Left kidney (tissue), 2 donors: Measurements from ENCODE around the gene BPIFB3. TPM values are rescaled to one million over a fixed set of nuclear protein-coding genes. Genes with fewer than 3 reads are reported as not detected.

ENCODE experiments used
- DNase-seq: peaks from one replicate; pipeline ENCODE4 v3.0.0-alpha.2; 2013
- polyA plus RNA-seq: library from polyadenylated mRNA; unstranded; fragments of 120-200 nt; gene quantifications from one replicate; pipeline ENCODE4 v1.2.1, GENCODE V29; 2013; ENCODE audit not compliant: insufficient read length

Gene BPIFB3
- polyA plus RNA-seq, 1 donor, result not detected

GRCh38 chr20:33062825-33063149, 9.1 kb downstream of the BPIFB3 start:
- DNase-seq, result no peak

DNA sequence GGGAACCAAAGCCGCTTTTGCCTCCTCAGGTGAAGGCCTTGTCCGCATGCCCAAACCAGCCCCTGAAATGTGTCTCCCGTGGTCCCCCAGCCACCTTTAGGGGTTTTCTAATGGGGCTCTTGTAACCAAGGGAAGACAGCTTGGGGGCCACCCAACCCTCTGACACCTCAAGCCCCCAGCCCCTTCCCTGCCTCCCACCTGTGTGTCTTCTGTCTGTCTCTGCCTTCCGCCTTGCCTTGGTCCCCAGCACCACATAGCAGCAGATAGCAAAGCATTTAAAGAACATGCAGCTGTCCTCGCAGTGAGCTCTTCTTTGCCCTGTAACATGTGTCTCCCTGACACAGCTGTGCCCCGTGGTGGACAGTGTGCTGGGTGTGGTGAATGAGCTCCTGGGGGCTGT, 9.6 kb downstream of the BPIFB3 start:
- no peak for DNase-seq

GRCh38 chr20:33064572-33065287, 11.0 kb downstream of the BPIFB3 start:
- no peak for DNase-seq

- no peak for DNase-seq
These were observed 12.1 kb downstream of the BPIFB3 start for GRCh38 chr20:33065785-33066184.

GRCh38 chr20:33067806-33068205, 14.1 kb downstream of the BPIFB3 start:
- no peak for DNase-seq

GRCh38 chr20:33068251-33068939, 14.7 kb downstream of the BPIFB3 start:
- no peak for DNase-seq

DNA sequence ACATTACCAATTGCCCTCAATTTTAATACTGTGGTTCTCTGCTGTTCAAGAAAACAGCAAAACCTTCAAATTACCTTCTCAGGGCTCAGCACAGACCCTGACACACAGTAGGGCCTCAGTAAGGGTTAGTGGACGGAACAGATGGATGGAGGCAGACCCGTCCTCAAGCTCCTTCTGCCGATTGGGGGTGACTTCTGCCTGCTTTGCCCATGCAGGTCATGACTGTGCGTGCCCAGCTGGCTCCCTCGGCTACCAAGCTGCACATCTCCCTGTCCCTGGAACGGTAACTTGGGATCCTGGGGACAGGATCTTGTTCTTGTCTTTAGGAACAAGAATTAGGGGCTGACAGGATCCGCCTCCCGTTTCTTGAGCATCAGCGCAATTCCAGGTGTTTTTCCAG, 16.0 kb downstream of the BPIFB3 start:
- no peak for DNase-seq

DNA sequence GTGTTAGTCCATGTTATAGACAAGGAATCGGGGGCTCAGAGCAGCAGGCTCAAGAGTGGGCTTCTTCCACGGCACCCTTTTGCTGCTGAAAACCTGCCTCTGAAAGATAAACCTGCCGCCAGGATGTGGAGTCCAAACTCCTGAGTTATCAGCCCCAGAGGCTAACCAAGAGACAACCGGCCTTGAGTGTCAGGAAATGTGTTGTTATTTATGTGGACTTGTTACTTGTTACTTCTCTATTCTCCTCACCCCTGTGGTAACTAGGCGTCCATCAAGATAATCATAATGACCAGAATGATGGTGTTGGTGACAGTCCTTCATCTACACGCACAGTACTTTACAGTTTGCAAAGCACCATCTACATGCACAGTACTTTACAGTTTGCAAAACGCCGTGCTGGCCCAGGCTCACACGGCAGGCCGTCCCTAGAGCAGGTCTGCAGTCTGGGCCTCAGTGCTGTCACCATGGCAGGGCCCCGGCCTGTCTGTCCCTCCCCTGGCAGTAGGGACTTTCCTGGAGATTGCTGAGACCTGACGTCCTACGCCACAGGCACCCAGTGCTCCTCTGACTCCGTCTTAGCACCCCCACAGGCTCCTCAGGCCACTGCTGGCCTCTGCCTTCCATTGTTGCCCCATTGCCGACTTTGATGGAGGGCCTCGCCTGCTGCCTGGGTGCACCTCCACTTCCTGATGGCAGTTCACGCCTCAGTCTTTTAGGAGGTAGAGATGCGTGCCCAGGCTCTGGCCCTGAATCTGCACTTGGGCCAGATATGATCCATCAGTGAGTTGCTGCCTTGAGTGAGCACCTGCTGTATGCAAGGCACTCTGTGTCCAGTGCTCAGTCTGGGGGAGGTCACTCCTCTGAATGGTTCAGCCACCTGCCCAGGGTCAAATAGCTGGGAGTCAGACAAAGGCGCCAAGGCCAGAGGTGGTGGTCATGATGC, 16.7 kb downstream of the BPIFB3 start:
- no peak for DNase-seq

DNA sequence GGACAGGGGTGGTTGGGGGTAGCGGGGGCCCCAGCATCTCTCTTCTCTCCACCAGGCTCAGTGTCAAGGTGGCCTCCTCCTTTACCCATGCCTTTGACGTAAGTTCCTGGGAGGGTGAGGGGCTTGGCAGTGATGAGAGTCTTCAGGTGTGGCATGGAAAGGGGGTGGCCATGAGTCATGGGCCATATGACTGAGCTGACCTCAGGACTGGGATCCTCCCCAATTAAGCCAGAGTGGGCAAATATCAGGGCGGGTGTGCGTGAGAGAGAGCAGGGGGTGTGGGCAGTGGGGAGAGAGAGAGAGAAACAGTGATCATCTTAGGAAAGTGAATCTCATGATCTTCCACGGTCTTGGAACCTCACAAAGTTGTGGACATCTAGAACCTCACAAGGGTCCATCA, 17.5 kb downstream of the BPIFB3 start:
- no peak for DNase-seq

- DNase-seq, result no peak
These were observed 18.7 kb downstream of the BPIFB3 start for GRCh38 chr20:33072362-33072761.

GRCh38 chr20:33072813-33073212, 19.1 kb downstream of the BPIFB3 start:
- DNase-seq, result no peak

DNA sequence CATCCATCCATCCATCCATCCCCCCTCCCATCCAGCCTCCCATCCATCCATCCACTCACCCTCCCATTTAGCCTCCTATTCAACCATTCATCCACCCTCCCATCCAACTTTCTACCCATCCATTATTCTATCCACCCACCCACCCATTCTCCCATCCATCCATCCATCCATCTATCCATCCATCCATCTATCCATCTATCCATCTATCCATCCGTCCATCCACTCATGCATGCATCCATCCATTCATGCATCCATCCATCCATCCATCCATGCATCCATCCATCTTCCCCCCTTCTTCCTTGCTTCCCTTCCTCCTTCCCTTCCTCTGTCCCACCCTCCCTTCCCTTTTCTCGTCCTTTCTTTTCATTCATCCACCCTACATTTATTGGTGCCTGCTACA, 21.0 kb downstream of the BPIFB3 start:
- no peak for DNase-seq

DNA sequence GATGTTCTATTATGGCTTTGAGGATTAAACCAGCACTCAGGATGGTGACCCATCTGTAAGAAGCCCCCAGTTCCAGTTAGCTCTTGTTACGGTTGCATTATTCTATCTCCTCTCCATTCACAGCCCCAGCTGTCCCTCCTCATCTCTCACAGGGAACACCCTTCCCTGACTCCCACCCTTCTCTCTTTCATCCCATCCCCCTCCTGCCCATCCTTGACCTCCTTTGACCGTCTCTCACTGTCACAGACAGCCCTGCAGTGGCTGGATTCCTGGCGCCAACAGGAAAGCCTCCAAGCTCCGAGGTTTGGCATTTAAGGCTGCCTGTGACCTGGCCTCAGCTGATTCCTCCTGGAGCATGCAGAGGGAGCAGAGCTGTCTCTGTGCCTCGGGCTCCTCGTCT, 21.6 kb downstream of the BPIFB3 start:
- no peak for DNase-seq

GRCh38 chr20:33076662-33077372, 23.1 kb downstream of the BPIFB3 start:
- DNase-seq, result no peak

- no peak for DNase-seq
These were observed 25.6 kb downstream of the BPIFB3 start, which contains the start of gene BPIFB4 for GRCh38 chr20:33079259-33079658. Gene BPIFB4 (plus strand): TSS chr20:33079643. CDS start chr20:33081527, 1,884 bp downstream.

DNA sequence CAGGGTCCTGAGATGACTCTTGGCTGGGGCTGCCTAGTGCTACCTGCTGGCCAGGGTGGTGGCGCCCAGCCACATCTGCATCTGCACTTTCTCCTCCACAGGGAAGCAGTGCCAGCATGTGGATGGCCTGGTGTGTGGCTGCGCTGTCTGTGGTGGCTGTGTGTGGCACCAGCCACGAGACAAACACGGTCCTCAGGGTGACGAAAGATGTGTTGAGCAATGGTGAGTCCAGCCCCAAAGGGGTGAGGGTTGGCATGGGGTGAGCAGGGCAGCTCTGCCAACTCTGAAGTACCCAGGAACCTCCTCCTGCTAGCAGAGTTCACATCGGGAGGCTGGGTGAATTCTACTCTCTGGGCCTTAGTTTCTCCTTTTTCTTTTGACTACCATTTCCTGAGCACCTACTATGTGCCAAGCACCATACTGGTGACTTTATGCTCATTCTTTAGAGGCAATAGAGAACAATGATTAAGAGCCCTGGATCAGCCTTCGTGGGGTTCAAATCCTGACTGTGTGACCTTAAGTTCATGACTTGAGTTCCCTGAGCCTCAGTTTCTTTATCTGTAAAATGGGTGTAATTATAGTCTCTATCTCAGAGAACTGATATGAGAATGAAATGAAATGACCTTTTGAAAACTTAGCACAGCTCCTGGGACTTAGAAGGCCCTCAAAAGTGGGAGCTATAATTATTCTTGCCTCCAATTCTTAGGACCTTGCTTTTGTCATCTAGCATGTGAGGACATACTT, 27.9 kb downstream of the BPIFB3 start:
- DNase-seq, result no peak

DNA sequence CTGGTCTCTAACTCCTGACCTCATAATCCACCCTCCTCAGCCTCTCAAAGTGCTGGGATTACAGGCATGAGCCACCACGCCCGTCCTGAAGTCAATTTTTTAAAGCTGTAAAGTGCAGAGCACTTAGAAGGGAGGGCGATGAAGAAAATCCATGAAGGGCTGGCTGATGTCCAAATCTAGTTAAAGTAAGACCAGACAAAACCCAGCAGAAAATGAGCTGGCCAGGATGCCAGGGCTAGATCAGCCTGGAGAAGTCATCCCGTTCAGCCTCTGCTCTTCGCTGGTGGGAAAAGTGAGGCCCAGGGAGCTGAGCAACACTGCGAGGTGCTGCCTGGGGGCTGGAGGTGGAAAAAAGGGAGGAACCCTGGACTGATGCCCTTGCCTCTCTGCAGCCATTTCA, 28.8 kb downstream of the BPIFB3 start:
- no peak for DNase-seq

DNA sequence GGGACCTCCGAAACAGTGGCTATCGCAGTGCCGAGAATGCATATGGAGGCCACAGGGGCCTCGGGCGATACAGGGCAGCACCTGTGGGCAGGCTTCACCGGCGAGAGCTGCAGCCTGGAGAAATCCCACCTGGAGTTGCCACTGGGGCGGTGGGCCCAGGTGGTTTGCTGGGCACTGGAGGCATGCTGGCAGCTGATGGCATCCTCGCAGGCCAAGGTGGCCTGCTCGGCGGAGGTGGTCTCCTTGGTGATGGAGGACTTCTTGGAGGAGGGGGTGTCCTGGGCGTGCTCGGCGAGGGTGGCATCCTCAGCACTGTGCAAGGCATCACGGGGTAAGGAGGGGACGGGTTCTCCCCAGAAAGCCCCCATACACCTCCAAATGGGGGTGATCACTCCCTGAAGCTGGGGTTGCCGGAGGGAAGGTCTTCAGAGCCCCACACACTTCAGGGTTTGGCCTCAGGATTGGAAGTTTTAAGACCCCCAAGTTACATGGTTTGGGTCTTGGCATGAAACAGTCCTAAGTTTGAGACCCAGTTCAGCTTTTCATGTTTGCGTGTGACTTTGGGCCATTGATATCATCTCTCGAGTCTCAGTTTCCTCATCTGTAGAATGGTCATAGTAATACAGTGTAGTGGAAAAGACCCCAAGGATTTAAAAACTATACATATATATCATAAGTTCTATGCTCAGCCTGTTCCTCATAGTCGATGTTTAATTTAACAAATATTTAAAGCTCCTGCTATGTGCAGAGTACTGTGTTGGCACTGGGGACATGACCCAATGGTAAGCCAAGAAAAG, 30.0 kb downstream of the BPIFB3 start:
- no peak for DNase-seq

- no peak for DNase-seq
These were observed 31.0 kb downstream of the BPIFB3 start for GRCh38 chr20:33084722-33085121.

DNA sequence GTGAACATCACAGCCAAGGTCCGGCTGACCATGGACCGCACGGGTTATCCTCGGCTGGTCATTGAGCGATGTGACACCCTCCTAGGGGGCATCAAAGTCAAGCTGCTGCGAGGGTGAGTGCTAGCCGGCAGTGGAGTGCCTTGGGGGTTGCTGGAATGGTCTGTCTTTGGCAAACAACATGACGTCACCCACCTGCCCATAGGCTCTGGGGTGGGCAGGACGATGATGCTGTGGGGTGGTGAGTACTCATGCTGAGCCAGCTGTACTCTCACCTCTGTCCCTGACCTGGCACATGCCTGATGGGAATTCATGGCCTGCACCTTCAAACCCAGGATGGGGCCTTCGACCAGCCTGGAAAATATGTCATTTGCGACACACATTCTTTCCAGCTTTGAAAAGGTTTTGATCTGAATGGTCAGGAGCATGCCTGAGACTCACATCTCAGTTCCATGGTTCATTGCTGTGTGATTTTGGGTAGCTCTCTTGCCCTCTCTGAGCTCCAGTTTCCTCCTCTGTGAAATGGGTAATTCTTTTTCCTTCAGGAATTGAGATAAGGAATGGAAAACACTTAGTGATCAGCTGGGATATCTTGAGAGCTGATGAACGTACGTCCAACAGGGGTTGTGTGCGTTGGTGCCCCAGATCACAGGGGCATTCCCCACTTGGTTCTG, 32.5 kb downstream of the BPIFB3 start:
- no peak for DNase-seq
